SW480 (cell line): ENCODE measurements around the gene GMDS.

Experiments used
- DNase-seq: peaks from one replicate; pipeline ENCODE4 v3.0.0-alpha.2; 2016; ENCODE audit warnings: low spot score

Gene GMDS

DNA sequence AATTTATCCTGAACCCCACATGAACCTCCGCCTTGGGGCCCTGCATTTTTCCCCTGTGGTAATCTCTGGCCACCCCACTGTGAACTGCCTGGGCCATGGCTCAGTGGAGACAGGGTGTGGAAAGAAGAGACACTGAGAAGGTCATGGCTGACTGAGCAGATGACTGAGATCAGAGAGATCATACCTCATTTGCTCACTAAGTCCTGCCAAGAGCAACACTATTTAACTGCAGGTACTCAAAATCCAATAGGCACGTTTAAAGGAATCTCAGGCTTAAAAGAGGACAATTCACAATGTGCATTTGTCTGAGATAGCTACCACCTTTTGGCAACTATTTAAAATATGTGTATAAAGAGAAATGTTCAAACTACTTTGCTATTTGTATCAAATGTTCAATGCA, 305.0 kb downstream of the GMDS start:
- DNase-seq: no peak

DNA sequence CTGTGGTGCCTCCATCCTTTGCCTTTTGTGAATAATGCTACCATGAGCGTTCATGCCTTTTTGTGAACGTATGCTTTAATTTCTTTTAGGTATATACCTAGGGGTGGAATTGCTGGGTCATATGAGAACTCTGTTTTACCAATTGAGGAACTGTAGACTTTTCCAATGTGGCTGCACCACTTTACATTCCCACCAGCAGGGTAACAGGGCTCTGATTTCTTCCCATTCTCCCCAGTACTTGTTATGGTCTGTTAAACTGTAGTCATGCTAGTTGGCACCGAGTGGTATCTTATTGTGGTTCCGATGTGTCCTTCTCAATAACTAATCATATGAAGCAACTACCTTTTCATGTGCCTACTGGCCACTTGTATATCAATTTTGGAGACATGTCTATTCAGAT, 312.1 kb downstream of the GMDS start:
- DNase-seq: no peak

DNA sequence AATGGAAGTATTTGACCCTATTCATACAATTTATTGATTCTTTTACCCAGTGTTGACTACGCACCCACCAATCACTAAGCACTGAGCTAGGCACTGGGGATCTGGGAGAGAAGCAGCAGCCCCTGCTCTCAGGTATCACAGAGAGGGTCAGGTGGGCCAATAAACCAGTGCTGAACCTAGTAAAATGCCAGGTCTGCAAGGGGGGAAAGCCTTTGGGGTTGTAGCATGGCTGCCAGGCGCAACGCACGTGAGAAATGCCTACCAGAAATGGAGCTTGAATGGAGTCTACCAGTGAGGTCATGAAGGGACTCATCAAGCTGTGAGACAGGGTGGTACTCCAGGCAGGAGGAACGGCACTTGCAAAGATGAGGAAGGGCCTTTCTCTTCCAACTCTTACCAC, 313.6 kb downstream of the GMDS start:
- no peak for DNase-seq

DNA sequence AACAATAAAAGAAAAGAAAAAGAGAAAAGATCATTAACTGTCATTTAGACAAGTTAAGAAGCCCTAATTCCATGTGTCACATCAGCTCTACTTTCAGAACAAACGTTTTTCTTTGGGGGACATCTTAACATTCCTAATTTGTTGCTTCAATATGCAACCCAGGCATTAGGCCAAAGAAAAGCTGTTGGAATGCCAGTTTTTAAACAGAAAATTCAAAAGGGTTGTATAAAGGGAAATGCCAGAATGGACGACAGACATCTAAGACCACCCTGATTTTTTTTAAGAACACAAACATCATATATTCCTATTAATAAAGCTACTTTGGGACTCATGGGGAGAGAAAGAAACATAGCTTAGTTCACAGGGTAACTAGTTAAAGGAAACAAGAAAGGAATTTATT, 315.0 kb downstream of the GMDS start:
- no peak for DNase-seq

DNA sequence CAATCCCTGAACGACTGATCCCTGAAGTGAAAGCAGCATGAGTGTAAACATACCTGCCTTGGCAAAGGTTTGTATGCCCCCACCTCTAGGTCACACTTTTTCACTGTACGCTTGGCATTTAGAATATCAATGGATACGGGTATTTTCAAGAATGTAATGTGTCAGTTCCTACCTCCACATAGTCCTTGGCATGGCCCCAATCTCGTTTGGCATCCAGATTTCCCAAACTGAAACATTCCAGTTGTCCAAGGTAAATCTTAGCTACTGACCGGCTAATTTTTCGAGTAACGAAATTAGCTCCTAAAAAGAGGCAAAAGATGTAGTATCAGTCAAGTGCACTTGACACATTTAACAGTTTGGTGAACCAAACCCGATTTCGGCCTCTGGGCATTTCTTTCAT, 315.5 kb downstream of the GMDS start:
- no peak for DNase-seq

DNA sequence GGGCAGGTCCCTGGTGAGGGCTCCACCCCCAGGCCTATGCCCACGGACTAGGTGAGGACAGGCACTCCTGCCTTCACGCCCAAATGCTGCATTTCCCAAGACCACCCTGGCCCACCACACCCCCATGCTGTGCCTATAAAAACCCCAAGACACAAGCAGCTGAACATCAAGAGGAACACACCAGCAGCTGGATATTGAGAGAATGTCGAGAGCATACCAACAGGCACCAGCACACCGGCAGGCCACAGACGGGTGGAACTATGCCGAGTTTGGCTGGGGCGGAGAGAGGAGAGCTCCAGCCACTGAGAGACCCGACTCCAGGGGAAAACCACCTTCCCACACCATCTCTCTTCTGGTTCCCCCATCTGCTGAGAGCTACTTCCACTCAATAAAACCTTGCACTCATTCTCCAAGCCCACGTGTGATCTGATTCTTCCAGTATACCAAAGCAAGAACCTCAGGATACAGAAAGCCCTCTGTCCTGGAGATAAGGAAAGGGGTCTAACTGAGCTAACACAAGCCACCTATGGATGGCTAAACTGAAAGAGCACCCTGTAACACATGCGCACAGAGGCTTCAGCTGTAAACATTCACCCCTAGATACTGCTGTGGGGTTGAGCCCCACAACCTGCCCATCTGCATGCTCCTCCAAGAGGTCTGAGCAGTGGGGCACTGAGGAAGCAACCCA, 319.5 kb downstream of the GMDS start:
- DNase-seq: no peak

DNA sequence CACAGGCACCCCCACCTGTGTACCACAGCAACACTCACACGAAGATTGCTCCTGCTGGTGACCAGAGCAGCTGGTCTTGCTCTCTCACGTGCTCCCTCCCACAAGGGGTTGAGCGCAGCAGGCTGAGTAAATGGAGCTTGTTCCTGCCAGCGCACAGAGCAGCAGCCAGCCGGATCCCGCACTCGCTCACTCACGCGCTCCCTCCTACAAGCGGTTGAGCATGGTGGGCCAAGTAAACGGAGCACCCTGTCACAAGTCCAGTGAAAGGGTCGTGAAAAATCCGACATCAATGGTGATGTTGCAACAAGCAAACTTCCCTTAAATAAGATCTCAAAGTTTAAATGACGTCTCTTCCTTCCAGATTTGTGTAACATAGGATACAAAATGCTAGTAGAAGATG, 322.0 kb downstream of the GMDS start:
- DNase-seq: no peak

DNA sequence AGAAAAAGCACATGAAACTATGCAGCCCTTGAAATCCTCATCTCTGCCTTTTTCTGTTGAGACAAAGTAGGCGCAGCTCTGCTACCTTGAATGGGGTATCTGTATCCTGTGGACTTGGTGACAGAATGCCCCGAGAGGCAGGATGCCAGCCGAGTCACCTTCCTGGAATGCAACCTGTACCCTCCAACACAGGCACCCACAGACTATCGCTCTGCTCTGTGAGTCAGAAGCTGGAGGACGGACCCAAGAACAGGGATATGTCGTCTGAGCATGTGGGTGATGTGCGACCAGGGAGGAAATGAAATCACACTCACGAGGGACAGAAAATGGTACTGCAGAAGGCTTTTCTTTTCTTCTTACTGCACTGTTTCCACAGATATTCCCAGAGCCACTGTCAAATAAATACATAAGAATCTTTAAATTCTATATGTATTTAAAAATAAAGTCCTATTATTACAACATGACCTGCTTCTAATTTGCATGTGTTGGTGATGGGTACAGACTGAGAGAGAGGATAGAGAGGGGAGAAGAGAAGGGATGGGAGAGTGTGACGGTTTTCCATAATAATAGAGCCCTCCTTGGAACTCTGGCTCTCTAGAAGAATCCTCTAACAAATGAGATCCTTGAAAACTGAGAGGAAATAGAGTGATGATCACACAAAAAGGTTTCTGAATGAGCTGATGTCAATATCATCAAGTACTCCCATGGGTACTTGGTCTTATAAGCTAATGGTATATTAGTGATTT, 327.6 kb downstream of the GMDS start:
- DNase-seq: peak; percentile 90

DNA sequence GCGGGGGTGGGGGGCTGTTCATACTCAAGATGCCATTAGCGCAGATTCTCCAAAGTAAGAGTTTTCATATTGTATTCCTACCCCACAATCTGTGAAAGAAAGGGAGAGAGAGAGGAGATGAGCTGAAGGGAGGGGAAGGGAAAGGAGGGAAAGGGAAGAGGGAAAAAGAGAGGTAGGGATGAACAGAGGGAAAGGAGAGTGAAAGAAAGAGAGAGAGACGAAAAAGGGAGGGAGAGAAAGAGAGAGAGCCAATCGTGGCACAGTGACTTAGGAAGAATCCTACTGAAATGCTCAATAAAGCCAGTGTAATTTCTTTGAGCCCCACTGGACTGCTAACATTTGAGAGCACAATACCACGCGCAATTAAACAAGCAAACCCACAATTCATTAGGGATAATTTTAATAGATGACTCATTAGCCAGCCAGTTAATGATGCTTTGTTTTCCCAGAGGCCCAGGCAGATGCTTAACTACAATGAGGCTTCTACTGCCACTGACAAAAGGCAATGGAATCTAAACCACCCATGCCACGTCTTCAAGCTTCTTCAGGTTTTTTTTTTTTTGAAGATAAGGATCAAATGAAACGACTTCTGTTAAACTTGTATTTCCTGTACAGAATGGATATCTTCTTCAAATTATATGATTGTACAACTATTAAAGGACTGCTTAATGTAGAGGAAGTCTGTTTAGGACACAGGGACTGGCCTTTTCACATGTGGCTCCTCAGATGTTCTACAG, 328.9 kb downstream of the GMDS start:
- peak; percentile 14 for DNase-seq

DNA sequence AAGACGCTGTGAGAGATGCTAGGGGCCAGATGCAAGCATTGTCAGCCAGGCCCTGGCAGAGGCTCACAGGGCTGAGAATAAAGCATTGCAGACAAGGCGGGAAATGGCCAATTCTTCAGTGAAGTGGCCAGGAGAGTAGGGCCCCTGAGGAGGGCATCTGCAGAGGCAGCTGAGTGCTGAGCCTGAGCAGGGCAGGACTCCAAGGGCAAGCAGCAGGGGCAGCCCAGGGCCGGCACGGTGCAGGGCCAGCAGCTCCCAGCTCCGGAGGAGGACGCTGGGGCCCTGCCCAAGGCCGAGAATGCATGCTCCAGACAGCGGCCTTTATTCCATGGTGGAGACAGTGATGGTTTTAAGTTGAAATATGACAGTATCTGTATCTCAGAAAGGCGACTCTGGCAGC, 330.2 kb downstream of the GMDS start:
- DNase-seq: no peak

DNA sequence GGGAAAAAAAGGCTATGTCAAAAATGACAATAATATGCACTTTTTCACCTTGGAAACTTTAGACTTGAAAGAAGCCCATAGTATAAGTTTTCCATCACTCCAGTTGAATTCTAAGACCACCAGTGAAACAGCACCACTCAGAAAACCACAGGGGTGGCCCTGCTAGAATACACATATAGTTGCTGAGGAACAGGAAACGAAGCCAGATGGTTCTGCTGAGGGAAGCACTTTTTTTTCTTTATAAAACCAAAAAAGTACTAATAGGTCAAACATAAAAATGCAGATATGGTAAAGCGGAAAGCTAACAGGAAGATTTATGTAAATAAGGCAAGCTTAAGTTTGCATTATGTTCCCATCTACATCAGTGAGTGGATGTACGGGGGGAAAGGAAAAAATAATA, 331.8 kb downstream of the GMDS start:
- DNase-seq: no peak

DNA sequence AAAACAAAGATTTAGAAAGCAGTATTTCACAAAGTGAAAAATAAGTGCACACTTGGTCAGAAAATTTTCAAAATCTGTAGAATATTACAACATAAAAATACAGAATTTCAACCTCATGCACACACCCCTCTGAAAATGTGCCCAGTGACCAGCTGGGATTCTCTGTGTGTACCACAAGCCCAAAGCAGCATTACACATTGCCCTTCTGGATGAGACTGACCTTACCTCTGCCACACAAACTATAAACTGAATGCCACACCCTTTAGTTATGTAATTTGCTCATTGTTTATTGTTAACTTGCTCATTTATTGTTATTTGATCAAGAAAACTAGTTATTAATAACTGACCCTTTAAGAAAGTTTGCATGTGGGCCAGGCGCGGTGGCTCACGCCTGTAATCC, 332.7 kb downstream of the GMDS start:
- no peak for DNase-seq

DNA sequence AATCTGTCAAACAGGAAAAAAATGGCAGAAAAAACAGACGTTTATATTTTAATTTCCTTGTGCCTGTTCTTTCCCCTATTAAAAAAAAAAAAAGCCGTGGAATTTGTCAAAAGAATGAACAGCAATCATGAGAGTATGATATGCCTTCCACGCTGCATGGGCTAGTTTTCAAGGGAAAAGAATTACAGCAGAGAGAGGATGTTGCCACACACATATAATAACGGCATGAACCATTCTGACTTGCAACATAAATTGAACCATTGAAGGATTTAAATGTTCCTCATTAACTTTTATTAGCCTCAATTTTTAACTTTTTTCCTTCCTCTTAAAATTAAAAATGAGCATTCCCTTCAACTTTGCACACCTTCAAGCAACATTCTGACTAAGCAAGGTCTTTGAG, 333.9 kb downstream of the GMDS start:
- DNase-seq: no peak

DNA sequence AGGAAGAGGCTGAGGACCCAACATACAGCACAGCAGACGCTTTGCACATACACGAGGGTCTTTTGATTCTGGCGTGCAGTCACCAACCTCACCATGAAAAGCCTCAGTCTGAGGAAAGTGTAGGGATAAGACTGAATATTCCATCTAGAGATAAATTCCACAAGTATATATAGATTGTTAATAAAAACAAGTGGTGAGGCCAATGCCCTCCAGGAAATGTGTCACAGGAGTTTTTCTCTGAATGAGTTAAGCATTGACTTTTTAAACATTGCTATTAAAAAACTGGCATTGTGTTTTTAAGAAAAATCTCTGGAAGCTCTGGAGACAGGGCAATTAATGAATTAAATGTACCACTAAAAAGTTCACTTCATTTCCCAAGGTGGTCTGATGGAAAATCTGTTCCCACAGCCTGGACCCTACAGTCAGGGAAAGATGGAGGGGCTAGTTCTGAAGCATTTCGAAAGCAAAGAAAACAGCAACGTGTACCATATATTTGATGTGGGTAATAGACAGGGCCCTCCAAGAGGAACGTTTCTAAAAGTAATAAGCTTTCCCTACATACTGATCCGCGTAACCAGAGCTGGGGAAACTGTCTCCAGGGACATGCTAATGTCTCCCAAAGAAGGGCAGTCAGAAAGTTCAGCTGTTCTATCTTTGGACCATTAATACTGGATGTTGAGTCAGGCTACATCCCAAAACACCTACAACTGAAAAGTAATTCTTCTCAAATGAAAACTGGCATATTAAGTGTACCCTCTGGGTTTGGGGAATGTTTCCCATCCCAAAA, 334.6 kb downstream of the GMDS start:
- DNase-seq: no peak

DNA sequence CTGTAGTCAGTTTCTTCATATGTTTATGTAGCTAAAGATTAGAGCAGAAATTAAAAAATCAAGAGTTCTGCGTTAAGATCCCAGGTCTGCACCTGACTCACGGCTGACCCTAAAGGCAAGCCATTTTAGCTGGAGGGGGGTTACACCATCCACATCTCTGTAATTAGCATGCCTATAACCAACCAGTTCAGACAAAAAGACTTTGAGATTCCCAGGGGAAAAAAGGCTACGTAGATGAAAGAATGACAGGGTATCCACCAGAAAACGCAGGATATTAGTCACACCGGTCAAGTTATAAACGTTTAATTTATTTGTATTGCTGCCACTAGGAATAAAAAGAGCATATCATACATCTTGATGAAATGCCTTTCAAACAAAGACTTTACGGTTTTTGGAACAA, 336.6 kb downstream of the GMDS start:
- DNase-seq: no peak

DNA sequence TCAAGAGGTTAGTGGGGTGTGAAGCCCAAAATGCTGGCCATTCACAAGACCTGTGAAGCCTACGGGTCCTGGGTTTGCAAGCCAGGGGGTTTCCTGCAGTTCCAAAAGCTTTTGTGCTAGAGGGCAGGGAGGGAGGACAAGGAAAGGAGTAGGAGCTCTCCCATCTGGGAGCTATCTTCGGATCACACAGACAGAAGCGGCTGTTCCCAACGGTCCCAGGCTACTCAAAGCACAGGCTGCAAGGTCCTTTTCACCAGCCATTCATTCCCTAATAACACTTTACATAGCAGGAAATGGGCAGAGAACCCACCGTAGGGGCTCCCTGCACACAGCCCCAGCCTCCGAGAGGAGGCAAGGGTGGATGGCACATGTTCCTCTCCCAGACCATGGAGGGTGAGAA, 338.8 kb downstream of the GMDS start:
- DNase-seq: no peak

DNA sequence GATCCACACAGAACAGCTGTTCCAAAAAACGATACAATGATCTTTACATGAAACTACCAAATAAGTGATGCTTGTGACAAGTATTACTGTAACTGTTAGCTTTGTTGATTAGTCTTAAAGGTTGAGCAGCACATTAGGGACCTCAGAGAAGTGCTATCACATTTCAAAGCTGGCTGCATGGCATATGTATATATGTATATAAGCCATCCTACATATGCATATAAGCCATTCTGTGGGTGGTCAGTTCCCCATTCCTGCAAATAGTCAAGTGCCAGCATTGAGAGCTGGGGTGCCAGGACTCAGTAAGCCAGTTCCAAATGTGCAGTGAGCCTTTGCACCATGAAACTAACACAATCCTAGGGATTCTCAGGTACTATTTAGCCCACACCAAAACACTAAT, 339.4 kb downstream of the GMDS start:
- no peak for DNase-seq

DNA sequence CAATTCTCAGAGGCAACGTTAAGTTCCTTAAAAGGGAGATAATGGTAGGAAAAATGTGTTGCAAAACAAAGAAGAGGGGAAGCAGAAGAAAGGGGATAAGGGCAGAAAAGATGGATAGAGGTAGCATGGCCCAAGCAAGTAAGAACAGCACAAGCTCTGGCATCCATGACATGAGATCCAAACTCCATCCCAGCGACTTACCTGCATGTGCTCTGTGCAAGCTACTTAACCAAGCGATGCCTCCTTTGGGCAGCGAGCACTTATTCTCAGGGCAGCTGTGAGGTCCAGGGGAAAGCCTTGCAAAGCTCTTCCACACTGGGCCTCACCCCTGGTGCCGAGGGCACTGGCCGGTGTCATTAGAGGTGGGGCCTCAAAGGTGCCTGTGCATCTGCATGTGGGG, 340.5 kb downstream of the GMDS start:
- DNase-seq: no peak

DNA sequence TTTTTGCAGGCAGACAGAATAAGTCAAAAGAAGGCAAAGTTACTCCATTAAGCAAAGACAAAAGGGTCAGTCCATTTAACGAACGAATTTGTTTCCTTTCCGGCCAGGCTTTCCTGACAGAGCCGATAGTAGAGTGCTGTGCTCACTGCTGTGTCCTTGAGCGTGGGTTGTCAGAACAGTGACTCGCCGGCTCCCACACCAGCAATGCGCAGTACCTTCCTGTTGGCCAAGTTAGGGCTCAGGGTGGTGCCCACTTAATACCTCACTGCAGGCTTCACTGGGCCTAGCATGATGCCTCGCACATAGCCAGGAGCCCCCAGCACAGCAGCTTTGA, 341.0 kb downstream of the GMDS start:
- no peak for DNase-seq

DNA sequence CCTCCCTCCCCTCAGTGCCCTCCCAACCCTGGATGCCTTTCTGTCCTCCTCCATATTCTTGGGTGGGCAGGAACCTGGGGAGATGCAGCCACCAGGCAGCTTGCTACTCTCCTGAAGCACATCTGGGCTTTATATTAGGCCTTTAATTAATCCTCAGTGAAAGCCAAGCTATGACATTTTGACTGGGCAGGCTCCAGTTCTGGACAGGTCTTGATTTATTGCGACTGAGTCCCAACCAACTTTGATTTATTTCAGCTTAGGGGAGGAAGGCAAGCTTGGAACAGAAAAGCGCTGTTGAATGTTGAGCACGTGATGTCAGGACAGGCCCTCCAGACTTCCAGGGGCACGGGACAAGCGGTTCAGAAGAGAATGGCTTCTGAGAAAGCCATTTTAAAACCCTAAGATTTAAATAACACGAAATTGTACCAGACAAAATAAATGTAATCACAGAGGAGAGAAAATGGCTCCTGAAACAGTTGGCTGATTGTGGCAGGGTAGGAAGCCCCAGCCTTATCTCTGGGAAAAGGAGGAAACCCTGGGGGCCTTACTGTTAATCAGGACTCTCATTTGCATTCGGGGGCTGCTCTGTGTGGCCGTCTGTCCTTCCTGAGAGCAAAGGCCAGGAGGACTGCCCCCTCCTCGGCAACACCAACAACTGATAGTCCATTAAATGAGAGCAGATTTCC, 341.5 kb downstream of the GMDS start:
- DNase-seq: no peak

DNA sequence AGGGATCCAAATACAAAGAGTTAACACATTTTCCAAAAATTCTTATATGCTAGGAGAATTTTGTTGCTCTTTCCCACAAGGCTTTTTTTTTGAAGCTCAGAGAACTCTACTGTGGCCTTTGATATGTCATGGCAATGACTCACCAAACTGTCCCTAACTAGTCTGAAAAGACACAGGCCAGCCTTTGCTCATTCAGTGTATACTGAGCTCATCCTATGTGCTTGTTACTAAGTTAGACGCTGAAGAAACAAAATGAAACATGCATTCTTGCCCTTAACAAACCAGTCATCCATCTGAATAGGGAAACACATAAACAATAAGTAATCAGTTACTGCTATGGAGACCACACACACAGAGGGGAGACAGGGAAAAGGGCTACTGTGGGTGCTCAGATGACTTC, 343.8 kb downstream of the GMDS start:
- peak; percentile 17 for DNase-seq

DNA sequence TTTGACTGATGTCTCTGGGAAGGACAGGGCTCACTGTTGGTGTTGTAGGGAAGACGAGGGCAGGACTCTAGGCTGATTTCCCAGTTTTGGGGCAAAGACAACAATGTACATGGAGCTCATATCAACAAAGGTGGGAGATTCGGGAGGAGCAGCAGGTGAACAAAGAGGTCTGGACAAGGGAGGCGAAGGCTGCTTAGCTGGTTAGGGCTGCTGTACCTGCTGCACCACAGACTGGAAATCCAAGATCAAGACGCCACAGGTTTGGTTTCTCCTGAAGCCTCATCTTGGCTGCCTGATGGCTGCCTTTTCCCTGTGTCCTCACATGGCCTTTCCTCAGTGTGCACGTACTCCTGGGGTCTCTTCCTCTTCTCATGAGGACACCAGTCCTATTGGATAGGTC, 348.5 kb downstream of the GMDS start:
- no peak for DNase-seq
